ENCODE measurements around the gene GSTM4.
"Not testable (repeated sequence)": the region's sequence is repeated elsewhere in the genome, so short reads cannot be mapped to it uniquely, and the experiment has no call there.

GSTM4 gene

DNA sequence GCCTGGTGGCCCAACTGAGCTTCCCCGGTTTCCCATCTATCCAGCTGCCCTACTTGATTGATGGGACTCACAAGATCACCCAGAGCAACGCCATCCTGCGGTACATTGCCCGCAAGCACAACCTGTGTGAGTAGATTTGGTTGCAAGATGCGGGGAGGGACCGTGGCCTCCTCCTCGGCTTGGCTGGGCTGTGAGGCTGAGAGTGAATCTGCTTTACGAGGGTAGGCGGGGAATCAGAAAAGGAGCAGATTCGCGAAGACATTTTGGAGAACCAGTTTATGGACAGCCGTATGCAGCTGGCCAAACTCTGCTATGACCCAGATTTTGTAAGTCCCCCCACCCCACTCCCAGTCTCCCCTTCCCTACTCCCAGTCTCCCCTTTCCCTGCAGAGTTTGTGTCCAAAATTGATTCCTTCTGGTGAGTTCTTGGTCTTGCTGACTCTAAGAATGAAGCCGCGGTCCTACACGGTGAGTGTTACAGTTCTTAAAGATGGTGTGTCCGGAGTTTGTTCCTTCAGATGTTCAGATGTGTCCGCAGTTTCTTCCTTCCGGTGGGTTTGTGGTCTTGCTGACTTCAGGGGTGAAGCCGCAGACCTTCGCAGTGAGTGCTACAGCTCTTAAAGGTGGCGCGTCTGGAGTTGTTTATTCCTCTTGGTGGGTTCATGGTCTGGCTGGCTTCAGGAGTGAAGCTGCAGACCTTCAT is 13.5 kb downstream of the GSTM4 start:
- no peak for DNase-seq

DNA sequence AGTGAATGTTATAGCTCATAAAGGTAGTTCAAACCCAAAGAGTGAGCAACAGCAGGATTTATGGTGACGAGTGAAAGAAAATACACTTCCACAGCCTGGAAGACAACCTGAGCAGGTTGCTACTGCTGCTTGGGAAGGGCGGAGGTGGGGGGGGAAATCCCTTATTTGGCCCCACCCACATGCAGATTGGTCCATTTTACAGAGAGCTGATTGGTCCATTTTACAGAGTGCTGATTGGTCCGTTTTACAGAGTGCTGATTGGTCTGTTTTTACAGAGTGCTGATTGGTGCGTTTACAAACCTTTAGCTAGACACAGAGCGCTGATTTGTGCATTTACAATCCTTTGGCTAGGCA is 14.0 kb downstream of the GSTM4 start:
- DNase-seq, result not testable (repeated sequence)

DNA sequence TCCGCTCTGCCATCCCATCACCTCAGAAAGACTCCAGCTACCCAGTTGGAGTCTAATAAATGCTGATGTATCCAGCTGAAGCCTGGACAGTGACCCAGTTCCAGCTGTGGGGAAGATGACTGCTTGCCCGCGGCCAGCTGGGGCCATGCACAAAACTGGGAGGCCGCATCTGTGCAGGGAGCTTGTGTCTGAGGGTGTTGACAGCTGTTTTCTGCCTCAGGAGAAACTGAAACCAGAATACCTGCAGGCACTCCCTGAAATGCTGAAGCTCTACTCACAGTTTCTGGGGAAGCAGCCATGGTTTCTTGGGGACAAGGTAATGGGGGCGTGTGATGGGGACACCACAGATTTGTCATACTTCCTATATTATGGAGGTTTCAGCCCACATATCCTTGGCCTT is 15.2 kb downstream of the GSTM4 start:
- DNase-seq, result no peak

DNA sequence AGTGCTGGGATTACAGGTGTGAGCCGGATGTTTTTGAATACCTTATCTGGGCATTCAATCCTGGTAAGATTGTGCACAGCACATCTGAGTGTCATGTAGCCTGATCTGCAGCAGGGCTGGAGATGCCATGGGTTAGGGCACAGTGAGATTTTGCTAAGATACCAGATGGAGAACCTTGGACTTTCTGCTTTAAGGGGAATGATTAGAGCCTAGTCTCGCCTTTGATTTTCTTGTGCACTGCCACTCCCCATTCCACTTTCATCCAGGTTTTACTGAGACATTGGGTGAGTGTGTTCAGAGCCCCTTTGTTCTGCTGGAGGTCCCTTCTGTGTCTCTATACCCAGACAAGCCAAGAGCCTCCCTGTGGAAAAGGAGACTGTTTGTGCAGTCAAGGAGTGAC is 18.0 kb downstream of the GSTM4 start:
- DNase-seq, result not testable (repeated sequence)

DNA sequence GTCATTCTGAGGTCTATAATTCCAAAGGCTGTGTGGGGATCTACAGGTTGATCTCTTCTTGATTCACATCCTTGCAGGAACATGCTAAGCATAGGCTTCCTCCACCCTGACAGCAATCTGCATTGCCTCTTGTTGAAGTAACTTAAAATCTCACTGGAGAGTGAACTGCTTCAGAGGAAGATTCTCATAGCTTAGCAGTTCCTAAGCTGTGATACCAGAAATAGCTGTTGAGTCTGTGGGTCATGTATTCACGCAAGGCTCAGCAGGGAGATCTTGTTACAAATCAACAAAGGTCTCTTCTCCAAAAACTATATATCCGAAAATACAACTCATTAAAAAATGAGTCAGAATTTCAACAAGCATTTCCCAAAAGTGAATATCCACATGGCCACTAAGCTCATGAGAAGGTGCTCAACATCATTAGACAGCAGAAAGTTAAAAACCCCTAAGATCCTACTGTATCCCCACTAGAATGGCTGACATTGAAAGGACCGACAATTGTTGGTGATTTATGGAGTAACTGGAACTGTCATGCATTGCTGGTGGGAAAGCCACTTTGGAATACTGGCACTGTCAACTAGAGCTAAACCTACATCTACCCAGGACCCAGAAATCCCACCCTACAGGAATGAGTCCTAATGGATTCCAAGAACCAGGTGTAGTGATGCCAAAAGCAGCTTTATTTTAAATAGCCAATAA is 20.9 kb downstream of the GSTM4 start:
- not testable (repeated sequence) for DNase-seq

DNA sequence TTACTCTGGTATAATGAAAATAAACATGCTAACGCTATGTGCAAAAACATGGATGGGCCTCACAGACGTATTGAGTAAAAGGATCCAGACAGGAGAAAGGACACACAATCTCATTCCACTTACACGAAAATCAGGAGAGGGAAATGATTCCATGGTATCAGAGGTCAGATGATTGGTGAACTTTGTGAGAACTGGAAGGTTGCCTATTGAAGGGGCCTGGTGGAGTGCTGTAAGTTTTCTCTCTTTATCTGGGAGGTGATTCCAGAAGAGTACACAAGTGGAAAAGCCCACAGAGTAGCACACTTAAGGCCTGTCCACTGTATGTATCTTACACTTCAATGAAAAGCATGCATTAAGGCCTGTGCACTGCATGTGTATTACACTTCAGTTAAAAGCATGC is 21.6 kb downstream of the GSTM4 start:
- DNase-seq, result no peak

DNA sequence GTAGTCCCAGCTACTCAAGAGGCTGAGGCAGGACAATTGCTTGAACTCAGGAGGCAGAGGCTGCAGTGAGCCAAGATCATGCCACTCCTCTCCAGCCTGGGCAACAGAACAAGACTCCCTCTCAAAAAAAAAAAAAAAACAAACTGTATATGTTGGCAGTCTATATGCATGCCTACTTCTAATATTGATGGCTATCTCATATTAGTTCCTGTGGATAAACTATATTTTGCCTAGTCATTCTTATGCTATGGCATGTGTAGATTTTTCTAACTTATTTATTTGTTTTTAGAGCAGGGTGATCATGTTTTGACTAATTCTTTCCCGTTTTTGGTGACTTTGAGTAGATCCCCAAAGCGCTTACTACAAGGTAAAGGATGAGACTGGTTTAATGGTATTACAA is 22.7 kb downstream of the GSTM4 start:
- DNase-seq, result not testable (repeated sequence)

DNA sequence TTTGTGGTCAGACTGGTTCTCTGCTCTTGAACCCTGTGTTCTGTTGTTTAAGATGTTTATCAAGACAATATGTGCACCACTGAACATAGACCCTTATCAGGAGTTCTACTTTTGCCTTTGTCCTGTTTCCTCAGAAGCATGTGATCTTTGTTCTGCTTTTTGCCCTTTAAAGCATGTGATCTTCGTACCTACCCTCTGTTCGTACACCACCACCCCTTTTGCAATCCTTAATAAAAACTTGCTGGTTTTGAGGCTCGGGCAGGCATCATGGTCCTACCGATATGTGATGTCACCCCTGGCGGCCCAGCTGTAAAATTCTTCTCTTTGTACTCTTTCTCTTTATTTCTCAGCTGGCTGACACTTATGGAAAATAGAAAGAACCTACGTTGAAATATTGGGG is 28.9 kb downstream of the GSTM4 start:
- not testable (repeated sequence) for DNase-seq

DNA sequence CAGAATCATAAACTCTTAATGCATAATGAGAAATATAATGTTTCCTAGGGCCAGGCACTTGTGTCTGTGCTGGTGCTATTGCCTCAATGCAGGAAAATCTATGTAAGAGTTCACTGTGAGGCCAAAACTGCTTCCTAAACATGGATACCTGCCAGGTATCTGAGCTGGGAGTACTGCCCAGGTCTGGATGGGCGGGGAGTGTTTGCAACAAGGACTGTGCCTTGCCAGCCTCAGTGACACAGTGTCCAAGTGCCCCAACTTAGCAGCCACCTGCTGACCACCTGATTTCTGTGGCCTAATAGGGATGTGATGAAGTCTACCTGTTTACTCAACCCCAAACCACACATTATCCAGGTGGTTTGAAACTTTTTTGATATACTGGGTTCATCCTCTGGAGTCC is 29.5 kb downstream of the GSTM4 start:
- DNase-seq, result not testable (repeated sequence)

DNA sequence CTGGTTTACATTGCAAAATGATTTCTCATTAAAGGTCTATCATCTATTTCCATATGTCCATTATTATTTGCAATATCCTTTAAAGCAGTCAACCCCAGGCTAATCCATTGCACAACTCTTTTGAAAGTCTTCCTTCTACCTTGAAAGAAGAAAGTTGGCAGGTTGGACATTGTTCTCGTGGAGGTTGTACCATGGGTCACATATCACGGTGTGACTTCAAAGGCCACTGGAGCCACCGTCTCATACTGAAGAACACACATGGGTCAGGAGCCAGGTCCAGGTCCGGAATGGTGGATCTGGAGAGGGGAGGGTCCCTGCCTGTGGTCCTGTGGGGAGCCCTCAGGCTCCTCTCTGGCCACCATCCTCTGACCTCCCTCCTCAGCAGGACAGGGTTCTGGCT is 30.0 kb downstream of the GSTM4 start:
- not testable (repeated sequence) for DNase-seq

DNA sequence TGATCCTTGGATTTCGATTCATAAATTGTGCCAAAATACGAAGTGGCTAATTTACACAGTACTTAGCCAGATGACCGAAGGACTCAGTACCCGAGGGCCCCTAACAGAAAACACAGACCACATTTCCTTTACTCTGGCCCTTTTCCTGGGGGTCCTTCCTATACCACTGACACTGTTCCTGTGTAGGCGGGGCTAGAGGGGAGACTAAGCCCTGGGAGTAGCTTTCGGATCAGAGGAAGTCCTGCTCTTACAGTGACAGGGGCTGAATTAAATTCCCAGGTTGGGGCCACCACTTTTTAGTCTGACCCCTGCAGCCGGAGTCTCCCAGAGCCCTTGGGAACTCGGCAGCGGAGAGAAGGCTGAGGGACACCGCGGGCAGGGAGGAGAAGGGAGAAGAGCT is 31.2 kb downstream of the GSTM4 start:
- not testable (repeated sequence) for DNase-seq

DNA sequence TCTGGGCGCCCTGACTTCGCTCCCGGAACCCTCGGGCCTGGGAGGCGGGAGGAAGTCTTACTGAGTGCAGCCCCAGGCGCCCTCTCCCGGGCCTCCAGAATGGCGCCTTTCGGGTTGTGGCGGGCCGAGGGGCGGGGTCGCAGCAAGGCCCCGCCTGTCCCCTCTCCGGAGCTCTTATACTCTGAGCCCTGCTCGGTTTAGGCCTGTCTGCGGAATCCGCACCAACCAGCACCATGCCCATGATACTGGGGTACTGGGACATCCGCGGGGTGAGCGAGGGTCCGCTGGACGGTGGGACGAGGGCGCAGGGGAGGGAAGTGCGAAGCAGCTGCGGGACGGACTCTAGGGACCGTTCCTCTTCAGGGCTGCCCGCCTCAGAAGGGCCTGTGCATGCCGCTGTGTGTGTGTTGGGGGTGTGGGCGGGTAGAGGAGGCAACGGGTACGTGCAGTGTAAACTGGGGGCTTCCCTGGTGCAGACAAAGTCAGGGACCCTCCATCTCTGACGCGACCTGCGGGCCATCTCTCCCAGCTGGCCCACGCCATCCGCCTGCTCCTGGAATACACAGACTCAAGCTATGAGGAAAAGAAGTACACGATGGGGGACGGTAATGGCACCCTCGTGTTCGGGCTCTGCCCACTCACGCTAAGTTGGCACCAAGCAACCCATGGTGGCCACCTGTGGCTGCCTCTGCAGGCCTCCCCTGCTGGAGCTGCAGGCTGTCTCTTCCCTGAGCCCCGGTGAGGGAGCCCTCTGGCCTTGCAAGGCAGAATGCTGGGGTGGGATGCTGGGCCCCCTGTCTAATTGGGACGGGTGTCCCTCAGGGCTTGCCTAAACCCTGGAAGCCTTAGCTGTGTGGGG is 32.0 kb downstream of the GSTM4 start, which contains the start of gene GSTM1:
GSTM1 (plus strand) TSS at position 177 of the 859 bp plus-strand sequence; CDS start at position 234, 57 bp downstream.
- no peak for DNase-seq

DNA sequence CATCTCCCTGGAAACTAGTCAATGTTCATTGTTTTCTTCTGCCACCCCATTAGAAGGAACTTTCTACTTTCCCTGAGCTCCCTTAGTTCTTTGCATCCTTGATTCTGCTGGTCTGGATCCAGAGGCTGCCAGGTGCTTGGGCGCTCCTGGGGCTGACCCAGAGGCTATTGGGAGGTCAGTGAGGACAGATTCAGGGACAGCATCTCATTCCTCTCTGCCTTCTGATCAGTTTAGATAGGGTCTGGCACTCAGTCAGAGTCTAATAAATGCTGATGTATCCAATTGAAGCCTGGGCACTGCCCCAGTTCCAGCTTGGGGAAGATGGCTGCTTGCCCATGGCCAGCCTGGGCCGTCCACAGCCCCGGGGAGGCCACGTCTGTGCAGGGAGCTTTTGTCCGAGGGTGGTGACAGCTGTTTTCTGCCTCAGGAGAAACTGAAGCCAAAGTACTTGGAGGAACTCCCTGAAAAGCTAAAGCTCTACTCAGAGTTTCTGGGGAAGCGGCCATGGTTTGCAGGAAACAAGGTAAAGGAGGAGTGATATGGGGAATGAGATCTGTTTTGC is 34.0 kb downstream of the GSTM4 start:
- DNase-seq, result no peak

DNA sequence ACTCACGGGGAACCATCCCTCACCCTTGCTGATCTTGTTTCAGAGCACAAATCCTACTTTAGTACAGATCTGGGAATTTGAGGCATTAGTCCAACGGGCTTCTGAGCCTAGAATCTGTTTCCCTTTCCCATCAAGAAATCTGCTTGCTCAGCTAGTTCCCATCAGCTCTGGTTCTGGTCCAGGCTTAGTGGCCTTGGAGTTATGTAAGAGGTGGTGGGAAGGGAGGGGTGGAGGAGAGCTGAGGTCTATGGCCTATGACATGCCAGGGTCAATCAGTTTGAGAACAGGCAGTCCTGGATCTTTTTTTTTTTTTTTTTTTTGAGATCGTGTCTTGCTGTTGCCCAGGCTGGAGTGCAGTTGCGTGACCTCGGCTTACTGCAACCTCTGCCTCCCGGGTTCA is 35.9 kb downstream of the GSTM4 start:
- no peak for DNase-seq

DNA sequence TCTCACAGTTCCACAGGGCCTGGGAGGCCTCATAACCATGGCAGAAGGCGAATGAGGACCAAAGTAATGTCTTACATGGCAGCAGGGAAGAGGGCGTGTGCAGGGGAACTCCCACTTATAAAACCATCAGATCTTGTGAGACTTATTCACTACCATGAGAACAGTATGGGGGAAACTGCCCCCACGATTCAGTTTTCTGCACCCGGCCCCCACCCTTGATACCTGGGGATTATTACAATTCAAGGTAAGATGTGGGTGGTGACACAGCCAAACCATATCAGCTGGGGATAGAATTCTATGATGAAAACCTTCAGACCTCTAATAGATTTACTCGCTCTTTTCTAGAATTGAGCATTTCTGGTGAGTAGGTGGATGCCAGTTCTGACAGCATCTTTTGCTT is 38.5 kb downstream of the GSTM4 start:
- not testable (repeated sequence) for DNase-seq

DNA sequence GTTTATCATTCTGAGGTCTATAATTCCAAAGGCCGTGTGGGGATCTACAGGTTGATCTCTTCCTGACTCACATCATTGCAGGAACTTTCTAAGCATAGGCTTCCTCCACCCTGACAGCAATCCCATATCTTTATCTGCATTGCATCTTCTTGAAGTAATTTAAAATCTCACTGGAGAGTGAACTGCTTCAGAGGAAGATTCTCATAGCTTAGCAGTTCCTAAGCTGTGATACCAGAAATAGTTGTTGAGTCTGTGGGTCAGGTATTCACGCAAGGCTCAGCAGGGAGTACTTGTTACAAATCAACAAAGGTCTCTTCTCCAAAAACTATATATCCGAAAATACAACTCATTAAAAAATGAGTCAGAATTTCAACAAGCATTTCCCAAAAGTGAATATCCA is 39.2 kb downstream of the GSTM4 start:
- not testable (repeated sequence) for DNase-seq

DNA sequence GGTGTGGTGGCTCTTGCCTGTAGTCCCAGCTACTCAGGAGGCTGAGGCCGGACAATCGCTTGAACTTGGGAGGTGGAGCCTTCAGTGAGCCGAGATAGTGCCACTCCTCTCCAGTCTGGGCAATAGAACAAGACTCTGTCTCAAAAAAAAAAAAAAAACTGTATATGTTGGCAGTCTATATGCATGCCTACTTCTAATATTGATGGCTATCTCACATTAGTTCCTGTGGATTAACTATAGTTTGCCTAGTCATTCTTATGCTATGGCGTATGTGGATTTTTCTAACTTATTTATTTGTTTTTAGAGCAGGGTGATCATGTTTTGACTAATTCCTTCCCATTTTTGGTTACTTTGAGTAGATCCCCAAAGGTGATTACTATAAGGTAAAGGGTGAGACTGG is 41.2 kb downstream of the GSTM4 start:
- no peak for DNase-seq

DNA sequence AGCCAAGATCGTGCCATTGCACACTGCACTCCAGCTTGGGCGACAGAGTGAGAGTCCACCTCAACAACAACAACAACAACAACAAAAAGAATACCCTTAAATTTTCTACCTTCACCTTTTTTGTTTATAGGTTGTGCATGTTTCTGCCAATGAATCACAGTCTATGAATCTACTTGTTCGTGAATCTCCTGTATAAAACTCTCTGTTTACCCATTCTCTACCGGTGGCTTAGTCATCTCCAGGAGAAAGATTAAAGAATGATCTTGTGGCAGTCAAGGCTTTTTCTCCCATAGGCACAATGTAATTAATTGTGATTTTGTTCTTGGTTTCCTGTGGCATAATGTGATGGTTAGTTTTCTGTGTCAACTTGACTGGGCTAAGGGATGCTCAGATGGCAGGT is 42.0 kb downstream of the GSTM4 start:
- not testable (repeated sequence) for DNase-seq

DNA sequence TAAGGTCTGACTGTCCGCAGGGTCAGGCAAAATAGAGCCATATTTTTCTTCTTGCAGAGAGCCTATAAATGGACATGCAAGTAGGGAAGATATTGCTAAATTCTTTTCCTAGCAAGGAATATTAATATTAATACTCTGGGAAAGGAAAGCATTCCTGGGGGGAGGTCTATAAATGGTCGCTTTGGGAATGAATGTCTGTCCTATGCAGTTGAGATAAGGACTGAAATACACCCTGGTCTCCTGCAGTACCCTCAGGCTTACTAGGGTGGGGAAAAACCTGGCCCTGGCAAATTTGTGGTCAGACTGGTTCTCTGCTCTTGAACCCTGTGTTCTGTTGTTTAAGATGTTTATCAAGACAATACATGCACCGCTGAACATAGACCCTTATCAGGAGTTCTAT is 47.0 kb downstream of the GSTM4 start:
- DNase-seq, result not testable (repeated sequence)

DNA sequence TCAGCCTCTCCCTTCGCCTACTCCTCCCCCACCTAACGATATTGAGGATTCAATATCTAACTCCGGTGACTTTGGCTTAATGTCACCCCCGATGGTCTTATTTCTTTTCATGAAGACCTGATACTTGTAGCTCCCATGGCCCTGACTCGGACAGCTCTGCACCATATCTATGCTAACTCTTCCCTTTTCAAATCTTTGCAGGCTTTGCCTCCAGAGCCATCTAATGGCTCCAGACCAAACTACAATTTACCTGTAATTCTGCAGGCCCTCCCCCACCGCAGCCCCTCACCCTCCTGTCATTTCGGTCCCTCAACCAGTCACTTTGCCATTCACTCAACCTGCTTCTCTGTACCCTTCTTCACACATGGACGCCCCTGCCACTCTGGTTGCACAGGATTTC is 48.3 kb downstream of the GSTM4 start:
- DNase-seq, result no peak

DNA sequence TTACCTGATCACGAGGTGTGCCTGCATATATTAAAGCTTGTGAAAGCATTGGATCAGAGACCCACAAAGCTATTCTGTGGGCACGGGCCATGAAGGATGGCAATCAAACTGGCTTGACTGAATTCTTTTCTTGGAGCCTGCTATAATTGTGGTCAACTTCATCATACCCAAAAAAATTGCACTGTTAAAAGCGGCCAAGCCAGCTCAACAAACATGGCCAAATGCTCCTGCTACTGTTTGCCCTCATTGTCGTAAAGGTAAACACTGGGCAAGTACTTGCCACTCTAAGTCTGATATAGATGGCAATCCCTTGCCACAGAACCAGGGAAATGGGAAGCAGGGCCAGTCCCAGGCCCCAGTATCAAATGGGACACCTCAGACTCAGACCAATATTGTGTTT is 49.5 kb downstream of the GSTM4 start:
- DNase-seq, result no peak

DNA sequence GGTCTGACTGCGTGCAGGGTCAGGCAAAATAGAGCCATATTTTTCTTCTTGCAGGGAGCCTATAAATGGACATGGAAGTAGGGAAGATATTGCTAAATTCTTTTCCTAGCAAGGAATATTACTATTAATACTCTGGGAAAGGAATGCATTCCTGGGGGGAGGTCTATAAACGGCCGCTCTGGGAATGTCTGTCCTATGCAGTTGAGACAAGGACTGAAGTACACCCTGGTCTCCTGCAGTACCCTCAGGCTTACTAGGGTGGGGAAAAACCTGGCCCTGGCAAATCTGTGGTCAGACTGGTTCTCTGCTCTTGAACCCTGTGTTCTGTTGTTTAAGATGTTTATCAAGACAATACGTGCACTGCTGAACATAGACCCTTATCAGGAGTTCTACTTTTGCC is 53.0 kb downstream of the GSTM4 start:
- DNase-seq, result not testable (repeated sequence)

DNA sequence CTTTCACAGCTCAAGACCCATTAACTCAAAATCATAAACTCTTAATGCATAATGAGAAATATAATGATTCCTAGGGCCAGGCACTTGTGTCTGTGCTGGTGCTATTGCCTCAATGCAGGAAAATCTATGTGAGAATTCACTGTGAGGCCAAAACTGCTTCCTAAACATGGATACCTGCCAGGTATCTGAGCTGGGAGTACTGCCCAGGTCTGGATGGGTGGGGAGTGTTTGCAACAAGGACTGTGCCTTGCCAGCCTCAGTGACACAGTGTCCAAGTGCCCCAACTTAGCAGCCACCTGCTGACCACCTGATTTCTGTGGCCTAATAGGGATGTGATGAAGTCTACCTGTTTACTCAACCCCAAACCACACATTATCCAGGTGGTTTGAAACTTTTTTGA is 53.9 kb downstream of the GSTM4 start:
- not testable (repeated sequence) for DNase-seq
